RKO (cell line): Measurements from ENCODE around the gene LBHD1.
"Not testable (repeated sequence)": the region's sequence is repeated elsewhere in the genome, so short reads cannot be mapped to it uniquely, and the experiment has no call there.

Source experiments
- DNase-seq: peaks from one replicate; pipeline ENCODE4 v3.0.0-alpha.2; 2016; ENCODE audit warnings: low spot score

The LBHD1 gene

GRCh38 chr11:62671608-62672389 is at the start of gene LBHD1, which contains the start of gene UQCC3:
Gene LBHD1 (minus strand): TSS chr11:62672267. CDS start chr11:62670031, 2,236 bp downstream.
Gene UQCC3 (plus strand): TSS chr11:62671673. CDS start chr11:62671746, 73 bp downstream.
- DNase-seq: peak; percentile 92

GRCh38 chr11:62719302-62719978 is 47.4 kb upstream of the LBHD1 start:
- DNase-seq: no peak

GRCh38 chr11:62716816-62717215 is 44.7 kb upstream of the LBHD1 start:
- no peak for DNase-seq

GRCh38 chr11:62716206-62716605 is 44.1 kb upstream of the LBHD1 start:
- no peak for DNase-seq

GRCh38 chr11:62715150-62716130 is 43.4 kb upstream of the LBHD1 start:
- no peak for DNase-seq

GRCh38 chr11:62713343-62713742 is 41.3 kb upstream of the LBHD1 start:
- no peak for DNase-seq

- DNase-seq: no peak
Measured at GRCh38 chr11:62712861-62713260, 40.8 kb upstream of the LBHD1 start.

- no peak for DNase-seq
Measured at GRCh38 chr11:62712276-62712812, 40.3 kb upstream of the LBHD1 start.

GRCh38 chr11:62710001-62710345 is 37.9 kb upstream of the LBHD1 start:
- DNase-seq: no peak

GRCh38 chr11:62709247-62710000 is 37.4 kb upstream of the LBHD1 start:
- peak; percentile 88 for DNase-seq

- no peak for DNase-seq
Measured at GRCh38 chr11:62708793-62709192, 36.7 kb upstream of the LBHD1 start.

GRCh38 chr11:62708392-62708791 is 36.3 kb upstream of the LBHD1 start:
- no peak for DNase-seq

- DNase-seq: no peak
Measured at GRCh38 chr11:62707277-62707861, 35.3 kb upstream of the LBHD1 start, which contains the start of the genes BSCL2 and GNG3. Gene BSCL2 (minus strand): TSS chr11:62707424. CDS start chr11:62707195, 229 bp downstream. Gene GNG3 (plus strand): TSS chr11:62707676. CDS start chr11:62708296, 620 bp downstream.

- DNase-seq: no peak
Measured at GRCh38 chr11:62706850-62707247, 34.8 kb upstream of the LBHD1 start.

GRCh38 chr11:62705880-62706849 is 34.1 kb upstream of the LBHD1 start:
- DNase-seq: peak; percentile 95

GRCh38 chr11:62705413-62705812 is 33.3 kb upstream of the LBHD1 start:
- DNase-seq: peak; percentile 45

GRCh38 chr11:62703921-62704320 is 31.9 kb upstream of the LBHD1 start:
- DNase-seq: not testable (repeated sequence)

- no peak for DNase-seq
Measured at GRCh38 chr11:62702246-62702645, 30.2 kb upstream of the LBHD1 start.

GRCh38 chr11:62694455-62695167 is 22.5 kb upstream of the LBHD1 start:
- peak; percentile 80 for DNase-seq
